ENCODE measurements around the gene BCL2L2.
"Not testable (repeated sequence)": the region's sequence is repeated elsewhere in the genome, so short reads cannot be mapped to it uniquely, and the experiment has no call there.

DNA sequence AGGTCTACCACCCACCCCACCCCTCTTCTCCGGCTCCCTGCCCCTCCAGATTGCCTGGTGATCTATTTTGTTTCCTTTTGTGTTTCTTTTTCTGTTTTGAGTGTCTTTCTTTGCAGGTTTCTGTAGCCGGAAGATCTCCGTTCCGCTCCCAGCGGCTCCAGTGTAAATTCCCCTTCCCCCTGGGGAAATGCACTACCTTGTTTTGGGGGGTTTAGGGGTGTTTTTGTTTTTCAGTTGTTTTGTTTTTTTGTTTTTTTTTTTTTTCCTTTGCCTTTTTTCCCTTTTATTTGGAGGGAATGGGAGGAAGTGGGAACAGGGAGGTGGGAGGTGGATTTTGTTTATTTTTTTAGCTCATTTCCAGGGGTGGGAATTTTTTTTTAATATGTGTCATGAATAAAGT lies 19.1 kb downstream of the BCL2L2 start:
- not testable (repeated sequence) for TF ChIP-seq CTCF (conservative IDR thresholded peaks at IDR 0.05); ZFX (IDR thresholded peaks at IDR 0.05)

Data from C4-2B (cell line).